ENCODE measurements around the gene NUMBL. TPM values are rescaled to one million over a fixed set of nuclear protein-coding genes. Genes with fewer than 3 reads are reported as not detected.

NUMBL gene
- total RNA-seq, 1 donor from 2014 or later: 66.0 TPM

DNA sequence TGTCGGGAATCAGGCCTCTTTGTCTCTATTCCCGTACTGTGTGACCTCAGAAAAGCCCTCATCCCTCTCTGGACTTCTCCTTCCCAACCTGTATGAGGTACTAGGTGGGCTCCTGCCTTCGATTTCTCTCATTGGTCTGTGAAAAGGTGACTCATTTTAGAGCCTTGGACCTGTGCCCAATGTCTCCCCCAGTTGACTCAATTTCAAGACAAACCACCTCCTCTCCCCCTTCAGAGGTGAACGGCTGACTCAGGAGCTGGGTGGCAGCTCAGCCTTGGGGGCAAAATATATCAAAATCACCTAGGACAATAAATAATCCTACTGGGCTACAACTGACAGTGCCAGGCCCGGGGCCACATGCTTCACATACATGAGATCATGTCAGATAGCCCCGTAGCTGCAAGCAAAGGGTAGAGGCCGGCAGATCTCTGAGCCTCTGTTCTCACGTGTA, 25.6 kb upstream of the NUMBL start:
- intact Hi-C loops (cut with DNase I): loop anchor here (5.0 kb wide), 1 partner anchor 81 kb away; the partner anchor contains the start of gene EGLN2
- Histone ChIP-seq H3K4me3 (peak overlapping the region; percentile 63 to 92), H3K9me3 (no peaks in the 10 kb centered on the region), H3K36me3 (peaks cover 0 to 15% of the 10 kb centered on the region in 2 donors), H3K27ac (peak overlapping the region; percentile 99), H3K27me3 (no peaks in the 10 kb centered on the region), H3K4me1 (peaks cover 68% of the 10 kb centered on the region)
- TF ChIP-seq POLR2A (IDR thresholded peaks at IDR 0.05): no peak
- TF ChIP-seq, protein P1, sequence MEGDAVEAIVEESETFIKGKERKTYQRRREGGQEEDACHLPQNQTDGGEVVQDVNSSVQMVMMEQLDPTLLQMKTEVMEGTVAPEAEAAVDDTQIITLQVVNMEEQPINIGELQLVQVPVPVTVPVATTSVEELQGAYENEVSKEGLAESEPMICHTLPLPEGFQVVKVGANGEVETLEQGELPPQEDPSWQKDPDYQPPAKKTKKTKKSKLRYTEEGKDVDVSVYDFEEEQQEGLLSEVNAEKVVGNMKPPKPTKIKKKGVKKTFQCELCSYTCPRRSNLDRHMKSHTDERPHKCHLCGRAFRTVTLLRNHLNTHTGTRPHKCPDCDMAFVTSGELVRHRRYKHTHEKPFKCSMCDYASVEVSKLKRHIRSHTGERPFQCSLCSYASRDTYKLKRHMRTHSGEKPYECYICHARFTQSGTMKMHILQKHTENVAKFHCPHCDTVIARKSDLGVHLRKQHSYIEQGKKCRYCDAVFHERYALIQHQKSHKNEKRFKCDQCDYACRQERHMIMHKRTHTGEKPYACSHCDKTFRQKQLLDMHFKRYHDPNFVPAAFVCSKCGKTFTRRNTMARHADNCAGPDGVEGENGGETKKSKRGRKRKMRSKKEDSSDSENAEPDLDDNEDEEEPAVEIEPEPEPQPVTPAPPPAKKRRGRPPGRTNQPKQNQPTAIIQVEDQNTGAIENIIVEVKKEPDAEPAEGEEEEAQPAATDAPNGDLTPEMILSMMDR (IDR thresholded peaks at IDR 0.05): peak in 1 of 3 experiments; percentile 7
- peak in 1 of 2 donors; percentile 91 for DNase-seq (ENCODE audit: extremely low spot score in 2 of 2)

DNA sequence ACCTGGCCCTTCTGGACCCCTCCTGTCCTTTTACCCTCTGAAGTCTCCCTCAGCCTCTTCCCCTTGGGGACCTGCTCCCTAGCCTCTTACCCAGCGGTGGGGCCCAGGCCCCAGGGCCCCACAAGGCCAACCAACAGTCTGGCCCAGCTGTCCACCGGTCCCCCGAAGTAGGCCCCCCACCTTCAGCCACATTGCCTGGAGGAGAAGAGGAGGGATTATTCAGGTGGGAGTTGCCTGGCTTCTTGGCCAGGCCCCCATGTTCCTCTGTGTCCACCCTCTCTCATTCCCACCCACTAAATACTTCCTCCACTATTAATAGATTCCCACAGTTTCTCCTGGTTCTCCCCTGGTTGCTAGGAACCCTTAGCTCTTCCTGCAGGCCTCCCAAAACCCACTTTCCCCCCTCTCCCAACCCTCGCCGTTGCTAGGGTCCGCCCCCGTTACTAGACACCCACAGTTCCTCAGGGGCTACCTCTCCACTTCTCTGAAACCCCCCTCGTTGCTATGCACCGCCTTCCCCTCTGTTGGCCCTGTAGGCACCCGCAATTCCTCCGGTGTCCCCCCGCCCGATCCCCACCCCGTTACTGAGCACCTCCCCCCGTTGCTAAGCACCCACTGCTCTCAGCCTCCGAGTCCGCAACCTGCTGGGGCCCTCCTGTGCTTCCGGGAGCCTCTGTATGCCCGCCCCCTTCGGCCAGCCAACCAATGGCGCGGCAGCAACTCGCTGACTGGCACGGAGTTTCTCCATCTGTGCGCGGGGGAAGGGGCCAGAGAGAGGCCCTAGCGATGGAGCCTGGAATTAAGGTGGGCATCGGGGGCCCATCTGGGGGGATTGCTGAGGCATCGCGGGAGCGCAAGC, 24.2 kb upstream of the NUMBL start:
- H3K27me3 ChIP-seq: no peaks in the 10 kb centered on the region
- TF ChIP-seq POLR2A (IDR thresholded peaks at IDR 0.05): no peak
- TF ChIP-seq POLR2AphosphoS5 (IDR thresholded peaks at IDR 0.05; ENCODE audit: insufficient read depth in 1 of 2, low read depth in 1 of 2): peak in 1 of 2 donors; percentile 31
- DNase-seq (ENCODE audit: extremely low spot score in 2 of 2): peak; percentile 95 to 98
- no peaks in the 10 kb centered on the region for H3K9me3 ChIP-seq
- peaks cover 54% of the 10 kb centered on the region for H3K4me1 ChIP-seq
- H3K4me3 ChIP-seq: peak overlapping the region; percentile 63 to 92
- H3K27ac ChIP-seq: peak overlapping the region; percentile 99
- intact Hi-C loops (cut with DNase I): loop anchor here (5.0 kb wide), 1 partner anchor 83 kb away; the partner anchor contains the start of gene EGLN2
- H3K36me3 ChIP-seq: peaks cover 0 to 23% of the 10 kb centered on the region in 2 donors

DNA sequence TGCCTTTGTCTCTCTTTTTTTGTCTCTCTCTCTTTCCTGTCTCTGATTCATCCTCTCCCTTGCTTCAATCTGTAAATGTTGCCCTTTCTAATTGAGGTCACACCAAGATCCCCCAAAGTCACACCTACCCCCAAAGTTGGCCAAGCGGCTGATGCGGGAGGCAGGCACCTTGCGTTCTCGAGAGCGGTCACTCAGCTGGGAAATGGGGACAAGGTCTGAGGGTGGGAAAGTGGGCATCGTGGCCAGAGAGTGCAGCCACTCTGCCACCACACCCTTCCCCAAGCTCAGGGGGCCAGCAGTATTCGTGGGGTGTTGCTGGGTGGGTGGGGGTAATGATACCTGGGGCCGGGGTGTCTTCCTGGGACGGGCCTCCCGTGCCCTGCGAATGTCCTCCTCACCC, 23.5 kb upstream of the NUMBL start:
- Histone ChIP-seq H3K4me3 (peak overlapping the region in 1 of 2 donors; percentile 92), H3K4me1 (peaks cover 47% of the 10 kb centered on the region), H3K27ac (peak overlapping the region; percentile 99), H3K36me3 (peaks cover 0 to 27% of the 10 kb centered on the region in 2 donors), H3K9me3 (no peaks in the 10 kb centered on the region), H3K27me3 (no peaks in the 10 kb centered on the region)
- intact Hi-C loops (cut with DNase I): no loop called here
- TF ChIP-seq POLR2A (IDR thresholded peaks at IDR 0.05) (no peak), POLR2AphosphoS5 (IDR thresholded peaks at IDR 0.05; ENCODE audit: insufficient read depth in 1 of 2, low read depth in 1 of 2) (no peak)
- TF ChIP-seq, protein P1 (IDR thresholded peaks at IDR 0.05): no peak
- no peak for DNase-seq (ENCODE audit: extremely low spot score in 2 of 2)

DNA sequence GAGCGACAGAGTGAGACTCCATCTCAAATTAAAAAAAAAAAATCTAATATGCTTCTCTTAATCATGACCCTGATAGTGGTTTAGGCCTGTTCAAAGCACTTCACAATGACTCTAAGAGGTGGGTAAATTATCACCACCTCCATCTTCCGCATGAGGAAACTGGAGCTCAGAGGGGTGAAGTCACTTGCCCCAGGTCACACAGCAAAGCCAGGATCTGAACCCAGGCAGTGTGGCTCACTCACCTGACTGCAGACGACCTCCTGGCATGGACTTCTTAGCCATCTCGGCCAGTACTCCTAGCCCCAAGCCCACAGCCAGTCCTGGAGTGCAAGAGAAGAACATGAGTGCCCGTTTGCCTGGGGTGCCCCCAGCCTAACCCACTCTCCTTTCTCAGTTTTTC, 19.4 kb upstream of the NUMBL start:
- Histone ChIP-seq H3K4me1 (peaks cover 19% of the 10 kb centered on the region), H3K4me3 (no peak overlapping the region), H3K27ac (no peak overlapping the region), H3K9me3 (no peaks in the 10 kb centered on the region), H3K36me3 (peaks cover 0 to 49% of the 10 kb centered on the region in 2 donors), H3K27me3 (no peaks in the 10 kb centered on the region)
- intact Hi-C loops (cut with DNase I): no loop called here
- DNase-seq (ENCODE audit: extremely low spot score in 2 of 2): no peak
- TF ChIP-seq, protein P1 (IDR thresholded peaks at IDR 0.05): no peak
- no peak for TF ChIP-seq POLR2AphosphoS5 (IDR thresholded peaks at IDR 0.05; ENCODE audit: insufficient read depth in 1 of 2, low read depth in 1 of 2)
- TF ChIP-seq POLR2A (IDR thresholded peaks at IDR 0.05): no peak

DNA sequence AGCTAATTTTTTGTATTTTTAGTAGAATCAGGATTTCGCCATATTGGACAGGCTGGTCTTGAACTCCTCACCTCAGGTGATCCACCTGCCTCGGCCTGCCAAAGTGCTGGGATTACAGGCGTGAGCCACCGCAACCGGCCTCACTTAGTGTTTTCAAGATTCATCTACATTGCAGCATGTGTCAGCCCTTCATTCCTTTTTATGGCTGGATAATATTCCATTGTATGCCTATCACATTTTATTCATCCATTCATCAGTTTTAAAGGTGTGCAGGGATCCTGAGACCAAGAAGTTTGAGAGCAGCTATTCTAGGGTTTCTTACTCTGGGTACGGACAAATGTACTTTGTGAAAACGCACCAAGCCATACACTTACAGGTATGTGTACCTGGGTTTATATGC, 17.2 kb upstream of the NUMBL start:
- Histone ChIP-seq H3K27me3 (no peaks in the 10 kb centered on the region), H3K4me3 (no peak overlapping the region), H3K27ac (no peak overlapping the region), H3K4me1 (no peaks in the 10 kb centered on the region), H3K36me3 (peaks cover 0 to 55% of the 10 kb centered on the region in 2 donors), H3K9me3 (no peaks in the 10 kb centered on the region)
- no peak for DNase-seq (ENCODE audit: extremely low spot score in 2 of 2)
- TF ChIP-seq POLR2A (IDR thresholded peaks at IDR 0.05): no peak
- TF ChIP-seq, protein P1 (IDR thresholded peaks at IDR 0.05): no peak
- TF ChIP-seq POLR2AphosphoS5 (IDR thresholded peaks at IDR 0.05; ENCODE audit: insufficient read depth in 1 of 2, low read depth in 1 of 2): no peak
- intact Hi-C loops (cut with DNase I): no loop called here
